Suprapubic skin (tissue), 4 donors: Measurements from ENCODE around the gene IQCH.

Source experiments
- CTCF ChIP-seq, 2 donors: fragments of 200-600 bp in 1 of 2; fragments of 450-650 bp in 1 of 2; sonication (generic) in 1 of 2; IDR thresholded peaks; one replicate each; pipeline ENCODE4 v1.5.1; 2016 to 2019; ENCODE audit warnings: antibody characterized with exemption in 2 of 2, mild to moderate bottlenecking in 1 of 2, moderate library complexity in 1 of 2
- POLR2A ChIP-seq, 2 donors: fragments of 450-650 bp; IDR thresholded peaks; one replicate each; pipeline ENCODE4 v1.6.1; 2017; ENCODE audit warnings: antibody characterized with exemption in 2 of 2, mild to moderate bottlenecking in 2 of 2, moderate library complexity in 2 of 2
- POLR2AphosphoS5 ChIP-seq, 3 donors: sonication (generic); formaldehyde crosslinking; IDR thresholded peaks; one replicate each; pipeline ENCODE4 v1.6.1; 2017; ENCODE audit warnings: antibody characterized with exemption in 3 of 3

GRCh38 chr15:67461735-67462134, 207.1 kb downstream of the IQCH start:
- TF ChIP-seq POLR2A (IDR thresholded peaks at IDR 0.05), result no peak
- no peak for TF ChIP-seq POLR2AphosphoS5 (IDR thresholded peaks at IDR 0.05)
- no peak for TF ChIP-seq CTCF (IDR thresholded peaks at IDR 0.05)
